ENCODE results near the gene SEPTIN12. TPM values are rescaled to one million over a fixed set of nuclear protein-coding genes. Genes with fewer than 3 reads are reported as not detected.

The SEPTIN12 gene
- total RNA-seq (2021) (not detected in 3 replicates), Bru-seq, nascent RNA (not detected)
- long read RNA-seq, experiment 1: 0 reads
- long read RNA-seq, experiment 2: 0 reads
- long read RNA-seq, experiment 3: 0 reads

DNA sequence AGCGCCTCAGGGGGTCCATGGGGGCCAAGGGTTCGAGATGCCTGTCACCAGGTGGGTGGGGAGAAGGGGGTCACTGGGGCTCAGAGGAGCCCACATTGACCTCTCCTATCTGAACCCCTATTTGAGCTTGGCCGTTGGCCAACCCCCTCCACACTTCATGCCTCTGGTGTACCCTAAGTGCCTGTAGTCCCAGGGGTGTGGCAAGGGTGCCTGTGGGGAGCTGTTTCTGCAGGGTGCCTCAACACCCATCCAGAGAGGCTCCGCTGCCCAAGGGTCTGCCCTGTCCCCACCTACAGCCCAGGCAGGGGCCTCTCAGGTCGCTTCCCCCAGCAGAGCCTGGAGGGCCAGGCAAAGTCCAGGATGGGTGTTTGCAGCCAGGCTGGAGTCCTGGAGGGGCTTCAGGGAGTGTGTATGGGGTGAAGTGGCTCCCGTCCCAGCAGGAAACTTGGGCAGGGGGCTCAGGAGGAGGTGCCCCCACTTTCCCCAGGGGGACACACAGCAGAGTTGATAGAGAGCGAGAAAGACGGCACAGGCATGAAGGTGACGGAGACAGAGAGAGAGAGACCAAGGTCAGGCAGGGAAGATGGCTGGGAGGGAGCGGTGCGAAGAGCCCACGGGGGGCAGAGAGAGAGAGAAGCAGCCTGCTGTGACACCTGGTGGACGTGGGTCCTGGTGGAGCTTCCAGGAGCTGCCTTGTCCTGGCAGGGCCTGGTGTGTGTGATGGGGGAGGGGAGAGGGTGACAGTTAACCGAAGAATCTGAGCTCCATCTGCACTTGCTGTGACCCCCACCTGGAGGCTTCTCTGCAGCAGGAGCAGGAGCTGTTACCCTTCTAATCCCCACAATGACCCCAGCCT is at the start of gene SEPTIN12:
Gene SEPTIN12 (minus strand): TSS at position 719 of the 856 bp plus-strand sequence. CDS start 700 bp downstream, at position 19.
- Mint-ChIP-seq H3K27ac (no peak within 1 kb of the TSS; the same call in 1 of the 2 replicates), H3K36me3 (no peaks in the 10 kb centered on the region), H3K27me3 (ENCODE audit: low read depth) (no peaks in the 10 kb centered on the region; the same call in 1 of the 2 replicates), H3K4me1 (peaks cover 14% of the 10 kb centered on the region), H3K9me3 (no peaks in the 10 kb centered on the region), H3K4me3 (no peak within 1 kb of the TSS)
- POLR2A ChIA-PET: interaction anchor here (0.7 to 1.7 kb wide), 2 partner anchors 13 to 15 kb away, joined by 3 to 7 read pairs; partner anchors contain the start of gene ROGDI
- DNase-seq (ENCODE audit: low spot score) (no peak), ATAC-seq (peak; percentile 52)
- CTCF ChIA-PET: interaction anchor here (0.9 to 1.3 kb wide), 5 partner anchors 12 to 105 kb away, joined by 3 to 6 read pairs (median 3); partner anchors contain the start of genes ANKS3 and DNAAF8
- TF ChIP-seq PRRX2 (CRISPR knock-in tag; IDR thresholded peaks at IDR 0.05): no peak
- no peak for TF ChIP-seq IRF2 (CRISPR knock-in tag; IDR thresholded peaks at IDR 0.05; ENCODE audit: borderline replicate concordance, low read depth)
- no peak for TF ChIP-seq AFF4 (CRISPR knock-in tag; IDR thresholded peaks at IDR 0.05; ENCODE audit: borderline replicate concordance)
- no peak for TF ChIP-seq NR3C1 (CRISPR knock-in tag; conservative IDR thresholded peaks at IDR 0.05; ENCODE audit: low read depth)
- TF ChIP-seq FOXJ3 (CRISPR knock-in tag; IDR thresholded peaks at IDR 0.05; ENCODE audit: borderline replicate concordance): no peak
- no peak for TF ChIP-seq CREM (CRISPR knock-in tag; IDR thresholded peaks at IDR 0.05)
- TF ChIP-seq ATF1 (CRISPR knock-in tag; IDR thresholded peaks at IDR 0.05): no peak
- no peak for TF ChIP-seq CDX4 (CRISPR knock-in tag; IDR thresholded peaks at IDR 0.05; ENCODE audit: borderline replicate concordance)
- no peak for TF ChIP-seq SMAD4 (CRISPR knock-in tag; IDR thresholded peaks at IDR 0.05)

DNA sequence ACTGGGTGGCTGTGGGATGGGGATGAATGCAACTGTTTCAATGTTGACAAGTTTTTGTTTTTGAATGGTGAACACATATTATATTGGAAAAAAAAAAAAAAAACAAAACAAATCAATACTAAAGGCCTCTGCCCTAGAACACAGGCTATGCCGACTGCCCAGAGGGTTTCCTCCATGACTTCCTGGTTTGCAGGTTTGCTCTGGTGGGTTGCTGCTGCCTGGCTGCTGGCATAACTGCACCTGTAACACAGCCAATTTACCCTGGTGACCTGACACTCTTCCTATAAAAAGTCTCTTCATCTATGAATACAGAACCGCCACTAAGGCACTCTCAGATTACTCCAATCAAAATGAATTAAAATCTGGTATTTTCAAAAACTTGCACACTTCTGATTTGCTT is 48.6 kb upstream of the SEPTIN12 start:
- no peaks in the 10 kb centered on the region for H3K9me3 Mint-ChIP-seq
- ChIA-PET CTCF (no interaction called here), POLR2A (no interaction called here)
- DNase-seq (ENCODE audit: low spot score) (no peak), ATAC-seq (no peak)
- H3K27ac Mint-ChIP-seq: no peak overlapping the region
- peaks cover 42% of the 10 kb centered on the region for H3K36me3 Mint-ChIP-seq
- no peaks in the 10 kb centered on the region for H3K4me1 Mint-ChIP-seq
- H3K27me3 Mint-ChIP-seq (ENCODE audit: low read depth): no peaks in the 10 kb centered on the region
- H3K4me3 Mint-ChIP-seq: no peak overlapping the region
- TF ChIP-seq ZNF121 (CRISPR knock-in tag; IDR thresholded peaks at IDR 0.05) (no peak), EMX1 (CRISPR knock-in tag; IDR thresholded peaks at IDR 0.05) (no peak), CDX4 (CRISPR knock-in tag; IDR thresholded peaks at IDR 0.05; ENCODE audit: borderline replicate concordance) (no peak), ZBTB21 (CRISPR knock-in tag; IDR thresholded peaks at IDR 0.05; ENCODE audit: borderline replicate concordance) (no peak), TEAD4 (CRISPR knock-in tag; IDR thresholded peaks at IDR 0.05) (no peak), STAT6 (CRISPR knock-in tag; conservative IDR thresholded peaks at IDR 0.05; ENCODE audit: low read depth) (no peak), ARID4B (CRISPR knock-in tag; IDR thresholded peaks at IDR 0.05; ENCODE audit: borderline replicate concordance) (no peak)
- TF ChIP-seq, protein P1, sequence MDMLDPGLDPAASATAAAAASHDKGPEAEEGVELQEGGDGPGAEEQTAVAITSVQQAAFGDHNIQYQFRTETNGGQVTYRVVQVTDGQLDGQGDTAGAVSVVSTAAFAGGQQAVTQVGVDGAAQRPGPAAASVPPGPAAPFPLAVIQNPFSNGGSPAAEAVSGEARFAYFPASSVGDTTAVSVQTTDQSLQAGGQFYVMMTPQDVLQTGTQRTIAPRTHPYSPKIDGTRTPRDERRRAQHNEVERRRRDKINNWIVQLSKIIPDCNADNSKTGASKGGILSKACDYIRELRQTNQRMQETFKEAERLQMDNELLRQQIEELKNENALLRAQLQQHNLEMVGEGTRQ (CRISPR knock-in tag; IDR thresholded peaks at IDR 0.05): no peak
- TF ChIP-seq, protein P2, sequence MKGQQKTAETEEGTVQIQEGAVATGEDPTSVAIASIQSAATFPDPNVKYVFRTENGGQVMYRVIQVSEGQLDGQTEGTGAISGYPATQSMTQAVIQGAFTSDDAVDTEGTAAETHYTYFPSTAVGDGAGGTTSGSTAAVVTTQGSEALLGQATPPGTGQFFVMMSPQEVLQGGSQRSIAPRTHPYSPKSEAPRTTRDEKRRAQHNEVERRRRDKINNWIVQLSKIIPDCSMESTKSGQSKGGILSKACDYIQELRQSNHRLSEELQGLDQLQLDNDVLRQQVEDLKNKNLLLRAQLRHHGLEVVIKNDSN (CRISPR knock-in tag; IDR thresholded peaks at IDR 0.05): no peak
